Measurements from ENCODE around the gene SNCA. TPM values are rescaled to one million over a fixed set of nuclear protein-coding genes. Genes with fewer than 3 reads are reported as not detected.

SNCA gene
- total RNA-seq, 1 donor from 2014 or later: 3.1 TPM

- H3K27ac Mint-ChIP-seq (ENCODE audit: unreplicated experiment): no peak overlapping the region
- no peak for DNase-seq (ENCODE audit: low spot score)
- H3K36me3 Mint-ChIP-seq (ENCODE audit: low read depth): no peaks in the 10 kb centered on the region
- no peaks in the 10 kb centered on the region for H3K27me3 Mint-ChIP-seq (ENCODE audit: low read depth)
- peaks cover 3% of the 10 kb centered on the region for H3K4me1 Mint-ChIP-seq (ENCODE audit: low read depth)
- H3K4me3 Mint-ChIP-seq (ENCODE audit: unreplicated experiment): no peak overlapping the region
- H3K9me3 Mint-ChIP-seq (ENCODE audit: low read depth): no peaks in the 10 kb centered on the region
- TF ChIP-seq CTCF (IDR thresholded peaks at IDR 0.05): no peak
Observed at GRCh38 chr4:89759426-89759825, 77.5 kb downstream of the SNCA start.

GRCh38 chr4:89757154-89757719, 79.7 kb downstream of the SNCA start:
- H3K27ac Mint-ChIP-seq (ENCODE audit: unreplicated experiment): no peak overlapping the region
- H3K36me3 Mint-ChIP-seq (ENCODE audit: low read depth): no peaks in the 10 kb centered on the region
- H3K27me3 Mint-ChIP-seq (ENCODE audit: low read depth): no peaks in the 10 kb centered on the region
- no peaks in the 10 kb centered on the region for H3K9me3 Mint-ChIP-seq (ENCODE audit: low read depth)
- H3K4me1 Mint-ChIP-seq (ENCODE audit: low read depth): peaks cover 18% of the 10 kb centered on the region
- DNase-seq (ENCODE audit: low spot score): no peak
- H3K4me3 Mint-ChIP-seq (ENCODE audit: unreplicated experiment): no peak overlapping the region
- no peak for TF ChIP-seq CTCF (IDR thresholded peaks at IDR 0.05)

GRCh38 chr4:89755220-89755619, 81.7 kb downstream of the SNCA start:
- H3K4me3 Mint-ChIP-seq (ENCODE audit: unreplicated experiment): no peak overlapping the region
- H3K27ac Mint-ChIP-seq (ENCODE audit: unreplicated experiment): no peak overlapping the region
- TF ChIP-seq CTCF (IDR thresholded peaks at IDR 0.05): peak; percentile 51
- DNase-seq (ENCODE audit: low spot score): no peak
- no peaks in the 10 kb centered on the region for H3K36me3 Mint-ChIP-seq (ENCODE audit: low read depth)
- no peaks in the 10 kb centered on the region for H3K9me3 Mint-ChIP-seq (ENCODE audit: low read depth)
- no peaks in the 10 kb centered on the region for H3K27me3 Mint-ChIP-seq (ENCODE audit: low read depth)
- peaks cover 18% of the 10 kb centered on the region for H3K4me1 Mint-ChIP-seq (ENCODE audit: low read depth)

- no peak for DNase-seq (ENCODE audit: low spot score)
- Mint-ChIP-seq H3K9me3 (ENCODE audit: low read depth) (no peaks in the 10 kb centered on the region), H3K27ac (ENCODE audit: unreplicated experiment) (no peak overlapping the region), H3K36me3 (ENCODE audit: low read depth) (no peaks in the 10 kb centered on the region), H3K4me3 (ENCODE audit: unreplicated experiment) (no peak overlapping the region), H3K27me3 (ENCODE audit: low read depth) (no peaks in the 10 kb centered on the region), H3K4me1 (ENCODE audit: low read depth) (peaks cover 18% of the 10 kb centered on the region)
- no peak for TF ChIP-seq CTCF (IDR thresholded peaks at IDR 0.05)
Observed at GRCh38 chr4:89754531-89754930, 82.4 kb downstream of the SNCA start.

GRCh38 chr4:89753601-89754066, 83.3 kb downstream of the SNCA start:
- TF ChIP-seq CTCF (IDR thresholded peaks at IDR 0.05): no peak
- Mint-ChIP-seq H3K27me3 (ENCODE audit: low read depth) (no peaks in the 10 kb centered on the region), H3K27ac (ENCODE audit: unreplicated experiment) (peak overlapping the region; percentile 74)

More at GRCh38 chr4:89753601-89754066, 83.3 kb downstream of the SNCA start:
- Mint-ChIP-seq H3K36me3 (ENCODE audit: low read depth) (no peaks in the 10 kb centered on the region), H3K9me3 (ENCODE audit: low read depth) (no peaks in the 10 kb centered on the region), H3K4me3 (ENCODE audit: unreplicated experiment) (no peak overlapping the region), H3K4me1 (ENCODE audit: low read depth) (peaks cover 15% of the 10 kb centered on the region)
- DNase-seq (ENCODE audit: low spot score): no peak
